Activated naive CD4-positive, alpha-beta T cell treated with anti-CD3 and anti-CD28 coated beads for 36 hours (primary cell): ENCODE results near the gene EEFSEC. TPM values are rescaled to one million over a fixed set of nuclear protein-coding genes. Genes with fewer than 3 reads are reported as not detected.

ENCODE experiments used
- CTCF ChIA-PET: fragments of 350-600 bp; sonication (Branson Sonifier 250); formaldehyde crosslinking; loops from one replicate; lab custom pipeline; 2021; ENCODE audit warnings: antibody characterized with exemption; lab: Charles Lee
- DNase-seq: peaks from one replicate; pipeline ENCODE4 v3.0.0-alpha.2; 2020
- H3K27ac Mint-ChIP-seq: one replicate; pipeline ENCODE4 v1.8.0; 2021; ENCODE audit warnings: mild to moderate bottlenecking, mixed read lengths
- H3K27me3 Mint-ChIP-seq: one replicate; pipeline ENCODE4 v1.8.0; 2021; ENCODE audit warnings: low read depth, mixed read lengths
- H3K36me3 Mint-ChIP-seq: one replicate; pipeline ENCODE4 v1.8.0; 2021; ENCODE audit warnings: low read depth, mixed read lengths
- H3K4me1 Mint-ChIP-seq: one replicate; pipeline ENCODE4 v1.8.0; 2021; ENCODE audit warnings: low read depth, mixed read lengths
- H3K4me3 Mint-ChIP-seq: one replicate; pipeline ENCODE4 v1.8.0; 2021; ENCODE audit warnings: mild to moderate bottlenecking, moderate library complexity, mixed read lengths
- H3K9me3 Mint-ChIP-seq: one replicate; pipeline ENCODE4 v1.8.0; 2021; ENCODE audit warnings: mixed read lengths
- intact Hi-C: fragments of 100-400 bp; cut with micrococcal nuclease; formaldehyde crosslinking; loops from one replicate; pipeline ENCODE4 v1.15.1; 2023
- total RNA-seq, 2 experiments: library from RNA; stranded (reverse); gene quantifications; one replicate each; pipeline ENCODE4 v1.2.3, GENCODE V29; 2021

Gene EEFSEC
- total RNA-seq, 2 experiments from 2014 or later = 11.0 to 11.6 TPM

GRCh38 chr3:128228366-128228910 is 75.2 kb downstream of the EEFSEC start:
- peaks cover 7% of the 10 kb centered on the region for H3K9me3 Mint-ChIP-seq
- CTCF ChIA-PET = no interaction called here
- DNase-seq = no peak
- peaks cover 8% of the 10 kb centered on the region for H3K4me1 Mint-ChIP-seq
- H3K4me3 Mint-ChIP-seq = no peak overlapping the region
- H3K27me3 Mint-ChIP-seq = no peaks in the 10 kb centered on the region
- intact Hi-C loops = no loop called here
- peaks cover 7% of the 10 kb centered on the region for H3K36me3 Mint-ChIP-seq
- no peak overlapping the region for H3K27ac Mint-ChIP-seq

- DNase-seq = no peak
- Mint-ChIP-seq H3K36me3 (peaks cover under 1% of the 10 kb centered on the region), H3K4me1 (peaks cover 8% of the 10 kb centered on the region), H3K9me3 (no peaks in the 10 kb centered on the region), H3K27me3 (no peaks in the 10 kb centered on the region), H3K27ac (no peak overlapping the region), H3K4me3 (no peak overlapping the region)
- CTCF ChIA-PET = no interaction called here
- intact Hi-C loops = no loop called here
Measured at GRCh38 chr3:128229106-128229857, 76.0 kb downstream of the EEFSEC start.

GRCh38 chr3:128231606-128232005 is 78.3 kb downstream of the EEFSEC start:
- intact Hi-C loops = no loop called here
- CTCF ChIA-PET = no interaction called here
- no peak overlapping the region for H3K27ac Mint-ChIP-seq
- no peak for DNase-seq
- H3K4me3 Mint-ChIP-seq = no peak overlapping the region
- no peaks in the 10 kb centered on the region for H3K36me3 Mint-ChIP-seq
- H3K9me3 Mint-ChIP-seq = no peaks in the 10 kb centered on the region
- peaks cover 9% of the 10 kb centered on the region for H3K4me1 Mint-ChIP-seq
- no peaks in the 10 kb centered on the region for H3K27me3 Mint-ChIP-seq

DNA sequence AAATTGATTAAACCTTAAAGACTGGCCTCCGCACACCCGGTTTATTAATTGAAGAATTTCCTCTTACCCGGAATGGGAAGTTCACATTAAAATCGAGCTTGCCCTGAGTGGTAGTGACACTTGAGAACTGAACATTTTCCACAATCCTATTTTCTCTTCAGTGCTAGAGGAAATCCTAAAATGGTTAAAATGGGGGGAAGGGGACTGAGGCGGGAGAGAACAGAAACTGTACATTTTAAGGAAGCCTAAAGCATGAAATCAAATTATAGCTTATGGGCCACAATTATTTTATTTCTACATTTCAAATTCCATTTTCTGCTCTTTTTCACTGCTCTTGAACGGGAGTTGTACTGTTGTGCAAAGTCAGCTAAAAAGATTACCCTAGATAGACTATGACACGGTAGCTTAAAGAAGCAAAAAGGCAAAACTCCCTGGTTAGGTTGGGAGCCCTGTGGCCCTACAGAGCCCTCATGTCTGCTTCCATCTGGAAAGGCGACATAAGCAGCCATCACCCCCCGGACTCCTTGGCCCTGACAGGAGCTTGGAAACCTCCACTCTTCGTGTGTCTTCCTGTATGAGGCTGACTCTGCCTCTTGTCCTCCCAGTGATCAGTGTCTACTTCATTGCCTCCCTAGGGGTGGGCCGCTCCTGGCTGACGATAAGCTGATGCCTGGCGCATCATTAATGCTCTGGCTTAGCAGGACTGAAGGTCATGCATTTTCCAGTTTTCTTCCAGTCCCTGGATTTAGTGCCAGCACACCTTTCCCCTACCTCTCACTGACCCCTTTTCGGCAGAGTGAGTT is 79.3 kb downstream of the EEFSEC start:
- CTCF ChIA-PET = no interaction called here
- no peak for DNase-seq
- Mint-ChIP-seq H3K9me3 (no peaks in the 10 kb centered on the region), H3K36me3 (no peaks in the 10 kb centered on the region), H3K4me3 (no peak overlapping the region), H3K27me3 (no peaks in the 10 kb centered on the region), H3K4me1 (peaks cover 12% of the 10 kb centered on the region), H3K27ac (no peak overlapping the region)
- intact Hi-C loops = no loop called here

DNA sequence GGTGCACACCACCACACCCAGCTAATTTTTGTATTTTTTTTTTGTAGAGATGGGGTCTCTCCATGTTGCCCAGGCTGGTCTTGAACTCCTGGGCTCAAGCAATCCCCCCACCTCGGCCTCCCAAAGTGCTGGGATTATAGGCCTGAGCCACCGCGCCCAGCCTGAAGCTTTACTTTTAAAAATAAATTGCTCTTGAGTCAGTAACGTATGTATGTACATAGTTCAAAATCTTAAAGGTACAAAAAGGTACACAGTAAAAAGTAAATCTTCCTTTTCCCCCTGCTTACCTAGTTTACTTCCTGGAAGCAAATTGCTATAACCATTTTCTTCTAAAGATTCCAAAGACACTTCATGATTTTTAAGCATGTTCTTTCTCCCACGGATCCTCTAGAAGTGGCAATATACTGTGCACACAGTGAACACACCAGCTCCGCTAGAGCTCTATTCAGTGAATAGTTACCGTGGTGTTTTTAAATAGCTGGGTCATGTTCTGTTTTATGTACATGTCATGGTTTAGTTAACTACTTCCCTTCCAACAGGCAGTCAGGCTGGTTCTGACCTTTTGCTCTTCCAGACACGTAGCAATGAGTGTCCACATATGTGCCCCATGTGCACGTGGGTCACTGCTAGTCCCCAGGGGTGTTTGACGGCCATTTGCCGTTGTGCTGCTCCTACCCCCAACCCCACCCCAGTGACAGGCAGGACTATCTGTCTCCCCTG is 82.1 kb downstream of the EEFSEC start:
- Mint-ChIP-seq H3K27me3 (no peaks in the 10 kb centered on the region), H3K4me1 (peaks cover 22% of the 10 kb centered on the region), H3K27ac (no peak overlapping the region), H3K36me3 (no peaks in the 10 kb centered on the region), H3K4me3 (no peak overlapping the region), H3K9me3 (no peaks in the 10 kb centered on the region)
- CTCF ChIA-PET = interaction anchor here (0.6 kb wide), 2 partner anchors 65 to 432 kb away, joined by 3 read pairs; no protein-coding TSS in a partner anchor
- no peak for DNase-seq
- intact Hi-C loops = no loop called here

- Mint-ChIP-seq H3K27me3 (no peaks in the 10 kb centered on the region), H3K9me3 (no peaks in the 10 kb centered on the region), H3K4me1 (peaks cover 22% of the 10 kb centered on the region), H3K27ac (no peak overlapping the region), H3K4me3 (no peak overlapping the region), H3K36me3 (no peaks in the 10 kb centered on the region)
- CTCF ChIA-PET = no interaction called here
- no peak for DNase-seq
- intact Hi-C loops = no loop called here
Measured at GRCh38 chr3:128236657-128237056, 83.4 kb downstream of the EEFSEC start.

- Mint-ChIP-seq H3K27me3 (no peaks in the 10 kb centered on the region), H3K9me3 (no peaks in the 10 kb centered on the region), H3K4me3 (no peak overlapping the region), H3K36me3 (no peaks in the 10 kb centered on the region), H3K4me1 (peaks cover 22% of the 10 kb centered on the region), H3K27ac (no peak overlapping the region)
- CTCF ChIA-PET = no interaction called here
- no peak for DNase-seq
- intact Hi-C loops = no loop called here
Measured at GRCh38 chr3:128237348-128238183, 84.3 kb downstream of the EEFSEC start.

- CTCF ChIA-PET = no interaction called here
- no peak overlapping the region for H3K4me3 Mint-ChIP-seq
- intact Hi-C loops = no loop called here
Measured at GRCh38 chr3:128238184-128238489, 84.9 kb downstream of the EEFSEC start.

DNA sequence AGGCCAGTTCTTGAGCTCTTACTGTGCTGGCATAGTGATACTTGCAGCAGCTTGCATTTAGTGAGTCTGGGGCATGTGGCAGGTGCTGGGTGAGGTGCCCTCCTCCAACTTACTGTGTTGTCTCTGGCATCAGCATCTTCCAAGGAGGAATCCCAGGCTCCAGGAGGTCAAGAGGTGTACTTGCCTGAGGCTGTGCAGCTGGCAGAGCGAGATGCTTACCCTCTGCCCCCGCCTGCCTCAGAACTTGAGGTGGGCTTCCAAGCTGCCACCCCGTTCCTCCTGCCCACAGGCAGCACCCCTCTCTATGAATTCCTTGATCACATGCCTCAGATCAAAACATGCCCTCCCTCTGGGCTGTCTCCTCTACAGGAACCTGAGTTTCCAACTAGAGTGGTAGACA is 86.0 kb downstream of the EEFSEC start:
- intact Hi-C loops = no loop called here
- H3K27me3 Mint-ChIP-seq = no peaks in the 10 kb centered on the region
- no peak overlapping the region for H3K27ac Mint-ChIP-seq
- no peaks in the 10 kb centered on the region for H3K9me3 Mint-ChIP-seq
- peaks cover 2% of the 10 kb centered on the region for H3K36me3 Mint-ChIP-seq
- H3K4me1 Mint-ChIP-seq = peaks cover 31% of the 10 kb centered on the region
- no peak overlapping the region for H3K4me3 Mint-ChIP-seq
- CTCF ChIA-PET = no interaction called here
- DNase-seq = no peak

More at GRCh38 chr3:128238184-128238489, 84.9 kb downstream of the EEFSEC start:
- DNase-seq = no peak
- Mint-ChIP-seq H3K27ac (no peak overlapping the region), H3K27me3 (no peaks in the 10 kb centered on the region), H3K4me1 (peaks cover 25% of the 10 kb centered on the region), H3K9me3 (no peaks in the 10 kb centered on the region), H3K36me3 (no peaks in the 10 kb centered on the region)

DNA sequence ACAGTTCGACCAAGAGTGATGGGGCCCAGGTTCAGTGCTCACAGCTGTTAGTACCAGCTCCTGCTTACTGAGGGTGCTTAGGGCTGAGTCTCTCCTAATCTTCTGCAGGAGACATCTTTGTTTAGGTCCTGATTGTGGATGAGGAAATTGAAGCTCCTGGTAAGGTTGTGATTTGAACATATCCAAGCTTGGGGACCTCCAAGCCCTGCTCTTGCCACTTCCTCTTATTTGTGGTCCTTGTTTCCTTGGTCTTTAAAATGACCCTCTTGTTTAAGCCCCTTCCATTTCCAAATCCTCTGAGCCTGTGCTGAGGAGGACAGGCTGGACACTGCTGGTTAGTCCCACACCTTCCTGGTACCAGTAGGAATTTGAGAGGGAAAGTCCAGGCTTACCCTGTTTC is 87.0 kb downstream of the EEFSEC start:
- Mint-ChIP-seq H3K36me3 (peaks cover 2% of the 10 kb centered on the region), H3K4me3 (no peak overlapping the region), H3K4me1 (peaks cover 31% of the 10 kb centered on the region), H3K27ac (no peak overlapping the region), H3K9me3 (no peaks in the 10 kb centered on the region), H3K27me3 (no peaks in the 10 kb centered on the region)
- intact Hi-C loops = loop anchor here (5.0 kb wide), 2 partner anchors 57 to 77 kb away; no protein-coding TSS in a partner anchor
- DNase-seq = no peak
- CTCF ChIA-PET = no interaction called here

DNA sequence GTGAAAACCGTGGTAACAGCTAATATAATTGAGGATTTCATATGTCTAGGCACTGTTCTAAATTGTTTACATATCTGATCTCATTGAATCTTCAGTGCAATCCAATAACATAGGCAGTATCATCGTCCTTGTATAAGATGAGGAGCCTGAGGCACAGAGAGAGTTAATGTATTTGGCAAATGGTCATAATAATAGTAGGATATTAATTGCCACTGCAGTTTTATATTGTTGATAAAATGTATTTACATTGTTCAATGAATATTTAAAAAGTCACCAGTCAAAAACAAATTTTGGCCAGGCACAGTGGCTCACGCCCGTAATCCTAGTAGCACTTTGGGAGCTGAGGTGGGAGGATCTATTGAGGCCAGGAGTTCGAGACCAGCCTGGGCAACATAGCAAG is 88.5 kb downstream of the EEFSEC start:
- Mint-ChIP-seq H3K27ac (no peak overlapping the region), H3K9me3 (no peaks in the 10 kb centered on the region), H3K4me3 (no peak overlapping the region), H3K27me3 (no peaks in the 10 kb centered on the region), H3K4me1 (peaks cover 25% of the 10 kb centered on the region), H3K36me3 (peaks cover 5% of the 10 kb centered on the region)
- intact Hi-C loops = loop anchor here (5.0 kb wide), 2 partner anchors 56 to 76 kb away; no protein-coding TSS in a partner anchor
- DNase-seq = no peak
- CTCF ChIA-PET = no interaction called here
